Cardiac muscle cell (in vitro differentiated cells and primary cell): Measurements from ENCODE around the gene ZSCAN2. TPM values are rescaled to one million over a fixed set of nuclear protein-coding genes. Genes with fewer than 3 reads are reported as not detected.
"Not testable (repeated sequence)": the region's sequence is repeated elsewhere in the genome, so short reads cannot be mapped to it uniquely, and the experiment has no call there.

Experiments
- DNase-seq, 2 donors: peaks; one replicate each; pipeline versions ENCODE4 v3.0.0 to v3.0.0-alpha.2; 2010 to 2017; ENCODE audit warnings: low read depth in 1 of 2, low spot score in 1 of 2
- H3K27ac ChIP-seq: fragments of 200-600 bp; sonication (generic); 2 replicates; pipeline ENCODE4 v1.5.1; 2016
- H3K27me3 ChIP-seq: fragments of 200-600 bp; sonication (generic); 2 replicates; pipeline ENCODE4 v1.6.0; 2016; ENCODE audit warnings: control low read depth
- H3K36me3 ChIP-seq: fragments of 200-600 bp; sonication (generic); 2 replicates; pipeline ENCODE4 v1.5.1; 2016; ENCODE audit warnings: control low read depth
- H3K4me1 ChIP-seq: fragments of 200-600 bp; sonication (generic); 2 replicates; pipeline ENCODE4 v1.8.1; 2017; ENCODE audit warnings: low read depth, mild to moderate bottlenecking, mixed run types
- H3K4me3 ChIP-seq: fragments of 200-600 bp; sonication (generic); 2 replicates; pipeline ENCODE4 v1.5.1; 2016; ENCODE audit warnings: mild to moderate bottlenecking
- H3K9me3 ChIP-seq: fragments of 200-600 bp; sonication (generic); 2 replicates; pipeline ENCODE4 v1.5.1; 2017; ENCODE audit warnings: low read depth, mild to moderate bottlenecking, control low read depth
- CTCF ChIP-seq: IDR thresholded peaks from 2 replicates; pipeline ENCODE4 v1.5.1; 2012; ENCODE audit warnings: low read depth, mild to moderate bottlenecking, low read length
- polyA plus RNA-seq: library from polyadenylated mRNA; unstranded; fragments of >200 nt; fragmentation: Nextera tagmentation; extraction: Ambion mirVana; gene quantifications from 2 replicates; pipeline ENCODE4 v1.2.1, GENCODE V29; 2016
- total RNA-seq: library from RNA; depleted of rRNA; stranded (reverse); fragments of >200 nt; gene quantifications from 2 replicates; pipeline ENCODE4 v1.2.3, GENCODE V29; 2016

The ZSCAN2 gene
- total and polyA plus RNA-seq, 2 experiments from 2014 or later, result 24.8 to 38.3 TPM

GRCh38 chr15:84634228-84634837 lies 33.5 kb downstream of the ZSCAN2 start:
- Histone ChIP-seq H3K4me3 (peak overlapping the region; percentile 68), H3K36me3 (peaks cover 17% of the 10 kb centered on the region), H3K9me3 (no peaks in the 10 kb centered on the region), H3K4me1 (peaks cover 27% of the 10 kb centered on the region), H3K27ac (peak overlapping the region; percentile 81), H3K27me3 (no peaks in the 10 kb centered on the region)
- TF ChIP-seq CTCF, result no peak
- DNase-seq, result no peak

GRCh38 chr15:84638103-84638502 lies 37.3 kb downstream of the ZSCAN2 start:
- Histone ChIP-seq H3K27me3 (no peaks in the 10 kb centered on the region), H3K36me3 (peaks cover 50% of the 10 kb centered on the region), H3K4me1 (peaks cover 16% of the 10 kb centered on the region), H3K4me3 (no peak overlapping the region), H3K27ac (no peak overlapping the region), H3K9me3 (no peaks in the 10 kb centered on the region)
- TF ChIP-seq CTCF, result no peak
- DNase-seq, result no peak

- DNase-seq, H3K27ac ChIP-seq, H3K27me3 ChIP-seq, H3K4me1 ChIP-seq, H3K9me3 ChIP-seq, H3K4me3 ChIP-seq: not testable (repeated sequence)
- peaks cover 65% of the 10 kb centered on the region for H3K36me3 ChIP-seq
These were observed 41.1 kb downstream of the ZSCAN2 start for GRCh38 chr15:84641871-84642270.

- not testable (repeated sequence) for DNase-seq, H3K27me3 ChIP-seq, H3K4me3 ChIP-seq, H3K4me1 ChIP-seq, H3K27ac ChIP-seq, H3K9me3 ChIP-seq
- peaks cover 71% of the 10 kb centered on the region for H3K36me3 ChIP-seq
These were observed 41.8 kb downstream of the ZSCAN2 start for GRCh38 chr15:84642640-84643039.

GRCh38 chr15:84643838-84644237 lies 43.0 kb downstream of the ZSCAN2 start:
- no peaks in the 10 kb centered on the region for H3K27me3 ChIP-seq
- no peak overlapping the region for H3K27ac ChIP-seq
- no peak overlapping the region for H3K4me3 ChIP-seq
- no peaks in the 10 kb centered on the region for H3K4me1 ChIP-seq
- TF ChIP-seq CTCF, result no peak
- H3K36me3 ChIP-seq, result peaks cover 79% of the 10 kb centered on the region
- no peaks in the 10 kb centered on the region for H3K9me3 ChIP-seq
- DNase-seq, result no peak

GRCh38 chr15:84645496-84645895 lies 44.7 kb downstream of the ZSCAN2 start:
- Histone ChIP-seq H3K27ac (peak overlapping the region; percentile 69), H3K27me3 (no peaks in the 10 kb centered on the region), H3K36me3 (peaks cover 76% of the 10 kb centered on the region), H3K4me1 (no peaks in the 10 kb centered on the region), H3K4me3 (no peak overlapping the region), H3K9me3 (no peaks in the 10 kb centered on the region)
- TF ChIP-seq CTCF, result no peak
- DNase-seq, result no peak
